Cerebellar cortex (tissue), 1 donor: ENCODE results near the gene DDX31.
"Not testable (repeated sequence)": the region's sequence is repeated elsewhere in the genome, so short reads cannot be mapped to it uniquely, and the experiment has no call there.

Experiments
- DNase-seq: peaks from one replicate; pipeline ENCODE4 v3.0.0-alpha.2; 2015; ENCODE audit warnings: low spot score

DDX31 gene

GRCh38 chr9:132579427-132579798 is 90.4 kb downstream of the DDX31 start:
- peak; percentile 39 for DNase-seq

- DNase-seq = peak; percentile 35
These were observed 91.3 kb downstream of the DDX31 start for GRCh38 chr9:132578367-132578932.

- no peak for DNase-seq
These were observed 92.7 kb downstream of the DDX31 start for GRCh38 chr9:132577119-132577518.

GRCh38 chr9:132575811-132576210 is 94.0 kb downstream of the DDX31 start:
- DNase-seq = peak; percentile 4

GRCh38 chr9:132575005-132575609 is 94.7 kb downstream of the DDX31 start:
- DNase-seq = peak; percentile 89

GRCh38 chr9:132572921-132573320 is 96.9 kb downstream of the DDX31 start:
- DNase-seq = no peak

- DNase-seq = no peak
These were observed 97.8 kb downstream of the DDX31 start for GRCh38 chr9:132571806-132572600.

- DNase-seq = not testable (repeated sequence)
These were observed 101.0 kb downstream of the DDX31 start for GRCh38 chr9:132568787-132569186.

- no peak for DNase-seq
These were observed 105.3 kb downstream of the DDX31 start for GRCh38 chr9:132564526-132564925.

- no peak for DNase-seq
These were observed 107.5 kb downstream of the DDX31 start for GRCh38 chr9:132562306-132562573.

GRCh38 chr9:132560616-132561202 is 109.1 kb downstream of the DDX31 start:
- peak; percentile 80 for DNase-seq

GRCh38 chr9:132559711-132560110 is 110.1 kb downstream of the DDX31 start:
- DNase-seq = no peak

GRCh38 chr9:132557159-132557558 is 112.6 kb downstream of the DDX31 start:
- no peak for DNase-seq

- no peak for DNase-seq
These were observed 113.1 kb downstream of the DDX31 start for GRCh38 chr9:132556714-132557113.

- no peak for DNase-seq
These were observed 113.5 kb downstream of the DDX31 start for GRCh38 chr9:132556235-132556634.

- DNase-seq = no peak
These were observed 114.3 kb downstream of the DDX31 start for GRCh38 chr9:132555528-132555927.

- DNase-seq = no peak
These were observed 115.0 kb downstream of the DDX31 start for GRCh38 chr9:132554755-132555154.

- DNase-seq = no peak
These were observed 117.7 kb downstream of the DDX31 start for GRCh38 chr9:132552041-132552440.

- no peak for DNase-seq
These were observed 118.2 kb downstream of the DDX31 start for GRCh38 chr9:132551556-132551955.

GRCh38 chr9:132548751-132549640 is 120.8 kb downstream of the DDX31 start:
- no peak for DNase-seq

- no peak for DNase-seq
These were observed 121.6 kb downstream of the DDX31 start for GRCh38 chr9:132547976-132548730.
